ENCODE measurements around the gene SCN10A.

The SCN10A gene

GRCh38 chr3:38651153-38651789 is 164.7 kb downstream of the SCN10A start:
- TF ChIP-seq CTCF (IDR thresholded peaks at IDR 0.05; ENCODE audit: low read depth, low read length): peak; percentile 100
- H3K4me3 ChIP-seq (ENCODE audit: low read depth, low read length): peak overlapping the region; percentile 26; the same call in 1 of the 2 replicates
- peaks cover 3% of the 10 kb centered on the region for H3K9me3 ChIP-seq (ENCODE audit: severe bottlenecking)
- no peak overlapping the region for H3K27ac ChIP-seq
- peaks cover 31% of the 10 kb centered on the region for H3K27me3 ChIP-seq (ENCODE audit: insufficient read depth, low read depth, severe bottlenecking)
- no peaks in the 10 kb centered on the region for H3K36me3 ChIP-seq
- peak; percentile 68 for DNase-seq

GRCh38 chr3:38650248-38650951 is 165.6 kb downstream of the SCN10A start:
- no peak for DNase-seq
- H3K9me3 ChIP-seq (ENCODE audit: severe bottlenecking): peaks cover 3% of the 10 kb centered on the region
- no peak overlapping the region for H3K27ac ChIP-seq
- H3K27me3 ChIP-seq (ENCODE audit: insufficient read depth, low read depth, severe bottlenecking): peaks cover 31% of the 10 kb centered on the region
- no peaks in the 10 kb centered on the region for H3K36me3 ChIP-seq
- H3K4me3 ChIP-seq (ENCODE audit: low read depth, low read length): no peak overlapping the region
- TF ChIP-seq CTCF (IDR thresholded peaks at IDR 0.05; ENCODE audit: low read depth, low read length): no peak

- Histone ChIP-seq H3K27ac (no peak within 1 kb of the TSS), H3K4me3 (ENCODE audit: low read depth, low read length) (peak within 1 kb of the TSS; percentile 52), H3K9me3 (ENCODE audit: severe bottlenecking) (peaks cover 3% of the 10 kb centered on the region), H3K36me3 (no peaks in the 10 kb centered on the region), H3K27me3 (ENCODE audit: insufficient read depth, low read depth, severe bottlenecking) (peaks cover 31% of the 10 kb centered on the region)
- no peak for TF ChIP-seq CTCF (IDR thresholded peaks at IDR 0.05; ENCODE audit: low read depth, low read length)
- DNase-seq: peak; percentile 44
Observed at GRCh38 chr3:38649500-38650247, 166.3 kb downstream of the SCN10A start, which contains the start of gene SCN5A. Gene SCN5A, minus strand, starts transcription at chr3:38649687. Its CDS starts 16,380 bp downstream, at chr3:38633307.

- no peaks in the 10 kb centered on the region for H3K36me3 ChIP-seq
- H3K27me3 ChIP-seq (ENCODE audit: insufficient read depth, low read depth, severe bottlenecking): peaks cover 31% of the 10 kb centered on the region
- H3K4me3 ChIP-seq (ENCODE audit: low read depth, low read length): peak overlapping the region; percentile 52
- TF ChIP-seq CTCF (IDR thresholded peaks at IDR 0.05; ENCODE audit: low read depth, low read length): no peak
- no peak for DNase-seq
- H3K27ac ChIP-seq: no peak overlapping the region
- peaks cover 3% of the 10 kb centered on the region for H3K9me3 ChIP-seq (ENCODE audit: severe bottlenecking)
Observed at GRCh38 chr3:38648659-38649499, 167.1 kb downstream of the SCN10A start.

GRCh38 chr3:38648024-38648658 is 167.9 kb downstream of the SCN10A start:
- no peak for DNase-seq
- no peak overlapping the region for H3K27ac ChIP-seq
- no peak for TF ChIP-seq CTCF (IDR thresholded peaks at IDR 0.05; ENCODE audit: low read depth, low read length)
- no peak overlapping the region for H3K4me3 ChIP-seq (ENCODE audit: low read depth, low read length)
- no peaks in the 10 kb centered on the region for H3K36me3 ChIP-seq
- H3K9me3 ChIP-seq (ENCODE audit: severe bottlenecking): peaks cover 3% of the 10 kb centered on the region
- peaks cover 31% of the 10 kb centered on the region for H3K27me3 ChIP-seq (ENCODE audit: insufficient read depth, low read depth, severe bottlenecking)
